IPS DF 19.7 (cell line): Measurements from ENCODE around the gene CCNQ.

ENCODE experiments used
- DNase-seq: peaks from one replicate; pipeline ENCODE4 v3.0.0-alpha.2; 2013; ENCODE audit warnings: low read depth, low spot score

CCNQ gene

DNA sequence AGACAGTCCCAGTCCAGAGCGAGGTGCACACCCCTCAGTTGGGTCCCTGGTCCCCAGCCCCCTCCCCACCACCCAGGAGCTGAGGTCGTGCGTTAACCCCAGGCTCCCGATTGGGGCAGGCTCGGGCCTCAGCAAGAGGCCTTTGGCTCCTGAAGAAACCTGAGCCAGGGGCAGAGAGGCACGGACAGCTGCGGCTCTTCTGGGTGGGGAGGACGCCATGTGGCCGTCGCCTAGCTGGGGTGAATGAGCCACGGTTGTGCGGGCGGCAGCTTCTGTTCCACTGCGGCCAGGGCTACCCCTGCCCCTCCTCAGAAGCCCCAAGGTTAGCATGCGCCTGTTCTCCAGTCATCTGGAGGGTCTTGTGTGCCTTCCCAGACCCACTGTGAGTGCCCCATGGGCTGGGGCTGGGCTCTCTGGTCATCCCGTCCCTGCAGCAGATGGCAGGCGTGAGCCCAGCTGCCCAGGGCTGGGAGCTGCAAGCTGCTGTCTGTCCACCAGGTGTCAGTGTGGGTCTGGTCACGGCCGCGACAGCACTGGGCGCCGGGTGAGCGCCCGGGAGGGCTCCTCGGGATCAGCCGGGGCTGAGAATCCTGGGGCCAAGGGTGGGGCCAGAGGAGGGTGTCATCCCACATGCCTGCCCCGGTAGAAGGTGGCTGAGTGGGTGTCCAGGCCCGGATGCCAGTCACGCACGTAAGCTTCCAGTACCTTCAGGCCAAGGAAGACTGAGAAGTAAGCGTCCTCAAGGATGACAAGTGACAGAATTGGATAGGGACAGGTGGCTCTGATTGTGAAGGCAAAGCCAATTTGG is 59.6 kb downstream of the CCNQ start:
- no peak for DNase-seq

DNA sequence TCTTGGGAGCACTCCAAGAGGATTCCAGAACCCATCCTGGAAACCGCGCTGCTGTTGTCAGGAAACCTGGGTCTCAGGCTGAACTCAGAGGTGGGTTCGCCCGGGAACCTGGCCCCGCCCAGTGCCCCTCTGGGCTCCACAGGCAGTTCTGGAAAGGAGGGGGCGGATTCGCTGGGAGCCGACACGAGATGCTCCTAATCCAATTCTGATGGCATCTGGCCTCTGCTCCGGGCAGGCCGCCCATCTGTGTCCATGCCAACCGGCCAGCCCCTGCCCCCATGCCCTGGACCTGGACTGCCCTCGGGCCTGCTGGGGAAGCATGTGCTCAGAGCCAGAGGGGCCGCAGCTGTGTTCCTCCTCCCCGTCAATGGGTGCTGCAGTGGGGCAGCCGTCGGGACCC is 60.5 kb downstream of the CCNQ start:
- no peak for DNase-seq
